HG03139 (cell line): Measurements from ENCODE around the gene UTP4.

ENCODE experiments used
- ATAC-seq: cut with Tn5 transposase; IDR thresholded peaks from one replicate; pipeline ENCODE4 v1.9.1; 2021; ENCODE audit not compliant: unreplicated experiment

The UTP4 gene

DNA sequence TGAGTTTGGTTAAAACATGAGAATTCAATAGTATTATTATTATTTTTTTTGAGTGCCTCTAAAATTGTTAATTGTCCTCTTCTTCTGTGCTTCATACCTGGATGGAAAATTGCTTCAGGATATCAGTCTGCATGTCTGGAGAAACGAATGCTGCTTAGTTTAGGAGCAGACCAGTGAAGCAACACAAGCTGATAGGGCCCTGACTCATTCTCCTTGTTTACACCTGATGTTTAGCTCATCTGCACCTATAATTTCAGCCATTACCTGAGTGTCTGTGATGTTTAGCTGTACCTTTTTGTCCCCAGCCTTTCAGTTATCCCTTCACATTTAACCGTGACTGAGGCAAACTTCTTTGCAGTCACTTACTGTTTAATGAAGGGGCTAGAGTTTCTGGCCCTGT, 69.3 kb downstream of the UTP4 start:
- no peak for ATAC-seq

GRCh38 chr16:69204172-69204571, 71.7 kb downstream of the UTP4 start:
- ATAC-seq, result no peak

DNA sequence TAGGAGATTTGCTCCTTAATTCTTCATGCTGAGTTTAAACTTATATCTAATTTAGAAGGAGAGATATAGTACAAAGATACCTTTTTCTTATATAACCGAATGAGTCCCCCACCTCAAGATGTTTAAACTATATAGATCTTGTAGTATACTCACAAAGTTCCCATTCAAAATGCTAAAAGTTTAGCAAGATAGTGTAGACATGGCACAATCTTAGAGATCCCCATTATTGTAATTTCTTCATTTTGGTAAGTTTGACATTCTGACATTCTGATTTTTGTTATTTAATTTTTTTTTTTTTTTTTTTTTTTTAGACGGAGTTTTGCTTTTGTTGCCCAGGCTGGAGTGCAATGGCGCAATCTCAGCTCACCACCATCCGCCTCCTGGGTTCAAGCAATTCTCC, 77.3 kb downstream of the UTP4 start:
- ATAC-seq, result no peak

DNA sequence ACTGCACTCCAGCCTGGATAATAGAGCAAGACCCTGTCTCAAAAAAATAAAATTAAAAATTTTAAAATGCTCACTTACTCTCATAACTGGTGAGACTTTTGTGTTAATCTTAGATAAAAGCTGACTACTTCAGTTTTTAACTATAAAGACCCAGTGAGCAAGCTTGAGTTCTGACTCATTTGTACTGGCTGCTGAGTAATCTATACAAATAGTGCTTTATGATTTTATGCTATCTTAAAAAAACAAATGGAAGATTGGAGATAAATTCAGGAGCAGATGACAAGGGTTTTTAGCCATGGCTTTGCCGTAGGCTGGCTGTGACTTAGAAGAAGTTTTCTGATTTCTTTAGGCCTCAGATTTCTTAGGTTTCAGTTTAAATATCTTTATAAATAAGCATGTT, 85.0 kb downstream of the UTP4 start:
- ATAC-seq, result no peak
